ENCODE data around the gene BAIAP2L1. TPM values are rescaled to one million over a fixed set of nuclear protein-coding genes. Genes with fewer than 3 reads are reported as not detected.
A peak's percentile ranks its signal among the peaks of the same experiment; 100 is the strongest.

The BAIAP2L1 gene
- total and polyA plus RNA-seq, 12 donors, result 0.53 to 5.8 (median 1.8) TPM

- Histone ChIP-seq H3K27me3 (no peaks in the 10 kb centered on the region), H3K36me3 (peaks cover 0 to 57% (median 0%) of the 10 kb centered on the region in 9 donors), H3K9me3 (no peaks in the 10 kb centered on the region), H3K27ac (peak overlapping the region; percentile 41 to 99 (median 97)), H3K4me1 (peaks cover 48 to 82% (median 79%) of the 10 kb centered on the region in 9 donors), H3K4me3 (peak overlapping the region; percentile 38 to 99 (median 93))
- WGBS, 2 donors, result 9 to 14% methylated on average over 20 of the region's 20 CpGs
- ATAC-seq (peak; percentile 47 to 77 (median 63)), DNase-seq (peak; percentile 78 to 81)
- TF ChIP-seq CTCF (IDR thresholded peaks at IDR 0.05), result peak in 4 of 9 donors; percentile 9 to 45 (median 33)
- intact Hi-C loops (cut with DNase I), result loop anchor here in 3 of 10 donors (5.0 kb wide), 2 partner anchors 37 to 118 kb away; partner anchors contain the start of gene BAIAP2L1 (in 1 of the 3)
Measured at GRCh38 chr7:98284335-98285036, 116.4 kb downstream of the BAIAP2L1 start.

- Histone ChIP-seq H3K27ac (peak overlapping the region; percentile 41 to 99 (median 97)), H3K27me3 (no peaks in the 10 kb centered on the region), H3K4me3 (peak overlapping the region; percentile 38 to 99 (median 93)), H3K9me3 (no peaks in the 10 kb centered on the region), H3K4me1 (peaks cover 48 to 75% (median 73%) of the 10 kb centered on the region in 9 donors), H3K36me3 (peaks cover 0 to 51% (median 0%) of the 10 kb centered on the region in 9 donors)
- no peak for DNase-seq
- intact Hi-C loops (cut with DNase I), result loop anchor here in 4 of 10 donors (2.0 to 5.0 kb wide), 3 partner anchors 35 to 118 kb away; partner anchors contain the start of gene BAIAP2L1 (in 1 of the 4)
- WGBS, 2 donors, result 56 to 68% methylated on average over 8 of the region's 8 CpGs
- ATAC-seq, result peak in 4 of 8 donors; percentile 0 to 1 (median 0)
- TF ChIP-seq CTCF (IDR thresholded peaks at IDR 0.05), result no peak
Measured at GRCh38 chr7:98283887-98284222, 117.0 kb downstream of the BAIAP2L1 start.

- peak in 1 of 2 donors; percentile 39 for DNase-seq
- Histone ChIP-seq H3K4me3 (peak overlapping the region; percentile 38 to 99 (median 93)), H3K27ac (peak overlapping the region; percentile 41 to 99 (median 97)), H3K27me3 (no peaks in the 10 kb centered on the region), H3K36me3 (peaks cover 0 to 46% (median 0%) of the 10 kb centered on the region in 9 donors), H3K4me1 (peaks cover 48 to 70% (median 68%) of the 10 kb centered on the region in 9 donors), H3K9me3 (no peaks in the 10 kb centered on the region)
- TF ChIP-seq CTCF (IDR thresholded peaks at IDR 0.05), result no peak
- ATAC-seq, result peak in 5 of 8 donors; percentile 1 to 42 (median 12)
- intact Hi-C loops (cut with DNase I), result loop anchor here in 4 of 10 donors (2.0 to 5.0 kb wide), 3 partner anchors 35 to 119 kb away; partner anchors contain the start of gene BAIAP2L1 (in 1 of the 4)
- 36 to 40% methylated on average over 19 of the region's 19 CpGs for WGBS, 2 donors
Measured at GRCh38 chr7:98283127-98283886, 117.6 kb downstream of the BAIAP2L1 start.

- Histone ChIP-seq H3K27ac (peak overlapping the region; percentile 84 to 99 (median 97)), H3K27me3 (no peaks in the 10 kb centered on the region), H3K4me1 (peaks cover 42 to 64% (median 62%) of the 10 kb centered on the region in 9 donors), H3K36me3 (peaks cover 0 to 39% (median 0%) of the 10 kb centered on the region in 9 donors), H3K4me3 (peak overlapping the region; percentile 82 to 99 (median 93)), H3K9me3 (no peaks in the 10 kb centered on the region)
- no peak for DNase-seq
- intact Hi-C loops (cut with DNase I), result loop anchor here in 4 of 10 donors (2.0 to 5.0 kb wide), 3 partner anchors 34 to 120 kb away; partner anchors contain the start of gene BAIAP2L1 (in 1 of the 4)
- no peak for TF ChIP-seq CTCF (IDR thresholded peaks at IDR 0.05)
- ATAC-seq, result no peak
- WGBS, 2 donors, result 20% methylated on average over 16 of the region's 16 CpGs
Measured at GRCh38 chr7:98282703-98283102, 118.2 kb downstream of the BAIAP2L1 start.

All from heart right ventricle (tissue), 16 donors.